AG04449 (cell line): Measurements from ENCODE around the gene FBXL17.

Experiments used
- CTCF ChIA-PET: fragments of 350-600 bp; formaldehyde crosslinking; extraction: SDS; loops from one replicate; lab custom pipeline; 2021; ENCODE audit warnings: antibody characterized with exemption; lab: Yijun Ruan, JAX
- POLR2A ChIA-PET: fragments of 400-600, 350-600 bp; formaldehyde crosslinking; extraction: SDS; loops from one replicate; lab custom pipeline; 2020; ENCODE audit warnings: antibody characterized with exemption, inconsistent platforms; lab: Yijun Ruan, JAX
- DNase-seq: peaks from one replicate; pipeline ENCODE4 v3.0.0-alpha.2; 2010; ENCODE audit warnings: low read depth, low spot score
- H3K4me3 ChIP-seq: 2 replicates; pipeline ENCODE4 v1.5.1; 2011; ENCODE audit warnings: low read depth, mild to moderate bottlenecking, control low read depth, low read length
- CTCF ChIP-seq: IDR thresholded peaks from one replicate; pipeline ENCODE4 v1.5.1; 2011; ENCODE audit warnings: mild to moderate bottlenecking, moderate library complexity, low read length, control low read depth, inconsistent platforms; ENCODE audit not compliant: insufficient read depth; ENCODE audit errors: missing control alignments

The FBXL17 gene

GRCh38 chr5:107813559-107813958, 568.3 kb downstream of the FBXL17 start:
- ChIA-PET POLR2A (no interaction called here), CTCF (interaction anchor here (0.6 kb wide), 1 partner anchor 447 kb away, joined by 3 read pairs; no protein-coding TSS in a partner anchor)
- no peak for DNase-seq
- TF ChIP-seq CTCF: no peak
- no peak overlapping the region for H3K4me3 ChIP-seq

GRCh38 chr5:107812570-107813141, 569.2 kb downstream of the FBXL17 start:
- peak; percentile 37 for DNase-seq
- POLR2A ChIA-PET: no interaction called here
- H3K4me3 ChIP-seq: no peak overlapping the region
- CTCF ChIA-PET: no interaction called here
- no peak for TF ChIP-seq CTCF

- no peak for TF ChIP-seq CTCF
Observed at GRCh38 chr5:107809201-107810034, 572.5 kb downstream of the FBXL17 start.

More at GRCh38 chr5:107809201-107810034, 572.5 kb downstream of the FBXL17 start:
- no peak overlapping the region for H3K4me3 ChIP-seq
- CTCF ChIA-PET: no interaction called here
- POLR2A ChIA-PET: no interaction called here
- DNase-seq: no peak
